SU-DHL-6 (cell line): ENCODE data around the gene NAPEPLD.
"Not testable (repeated sequence)": the region's sequence is repeated elsewhere in the genome, so short reads cannot be mapped to it uniquely, and the experiment has no call there.

Experiments
- H2AFZ ChIP-seq: fragments of 200-600 bp; sonication (generic); 2 replicates; pipeline ENCODE4 v1.6.1; 2014; ENCODE audit warnings: low read depth, mild to moderate bottlenecking, moderate library complexity, mixed read lengths, antibody characterized with exemption, low read length; ENCODE audit not compliant: severe bottlenecking
- H3F3A ChIP-seq: fragments of 200-600 bp; shearing (Covaris generic); 2 replicates; pipeline ENCODE4 v1.6.0; 2016; ENCODE audit warnings: antibody characterized with exemption, mild to moderate bottlenecking; ENCODE audit not compliant: insufficient read depth
- H3K27ac ChIP-seq: fragments of 200-600 bp; sonication (generic); 2 replicates; pipeline ENCODE4 v1.5.1; 2016; ENCODE audit warnings: low read depth, mild to moderate bottlenecking, low read length, moderate library complexity, mixed read lengths
- H3K27me3 ChIP-seq: fragments of 200-600 bp; sonication (generic), shearing (Covaris generic); 2 replicates; pipeline ENCODE4 v1.6.0; 2014; ENCODE audit warnings: mild to moderate bottlenecking, low read length
- H3K36me3 ChIP-seq: fragments of 200-600 bp; sonication (generic); 2 replicates; pipeline ENCODE4 v1.6.1; 2014; ENCODE audit warnings: mild to moderate bottlenecking, low read length, mixed read lengths
- H3K4me2 ChIP-seq: fragments of 300-600, 200-600 bp; shearing (Covaris generic), sonication (generic); 2 replicates; pipeline ENCODE4 v1.6.0; 2014; ENCODE audit warnings: low read length, low read depth, mild to moderate bottlenecking; ENCODE audit not compliant: poor library complexity, severe bottlenecking
- H3K4me3 ChIP-seq: fragments of 200-600 bp; sonication (generic); 2 replicates; pipeline ENCODE4 v1.5.1; 2014; ENCODE audit warnings: antibody characterized with exemption, low read length, mild to moderate bottlenecking, mixed read lengths; ENCODE audit not compliant: insufficient read depth, poor library complexity, severe bottlenecking
- H3K79me2 ChIP-seq: fragments of 200-600 bp; sonication (generic); 2 replicates; pipeline ENCODE4 v1.6.1; 2014; ENCODE audit warnings: mild to moderate bottlenecking, low read length, moderate library complexity; ENCODE audit not compliant: insufficient read depth
- H3K9ac ChIP-seq: fragments of 200-600 bp; sonication (generic); 2 replicates; pipeline ENCODE4 v1.7.0; 2014; ENCODE audit warnings: mild to moderate bottlenecking, low read length
- H3K9me2 ChIP-seq: fragments of 200-600 bp; sonication (generic); replicated peaks from 2 replicates; pipeline ENCODE4 v1.6.1; 2014; ENCODE audit warnings: low read length; ENCODE audit not compliant: insufficient read depth
- H3K9me3 ChIP-seq: fragments of 200-600 bp; sonication (generic); 2 replicates; pipeline ENCODE4 v1.6.1; 2014; ENCODE audit warnings: low read length, mixed read lengths; ENCODE audit not compliant: insufficient read depth
- H4K20me1 ChIP-seq: fragments of 200-600 bp; sonication (generic); 2 replicates; pipeline ENCODE4 v1.6.1; 2014; ENCODE audit warnings: low read depth, mild to moderate bottlenecking, antibody characterized with exemption, low read length, moderate library complexity, mixed read lengths
- EZH2phosphoT487 ChIP-seq: fragments of 200-600 bp; sonication (generic), shearing (Covaris generic); conservative IDR thresholded peaks from 2 replicates; pipeline ENCODE4 v1.6.1; 2018; ENCODE audit warnings: mild to moderate bottlenecking, antibody characterized with exemption, low read length, moderate library complexity, mixed read lengths
- TF ChIP-seq, protein P1 (sequence below): fragments of 200-600 bp; sonication (generic); IDR thresholded peaks from one replicate; pipeline ENCODE4 v1.5.1; 2017; ENCODE audit warnings: antibody characterized with exemption, mild to moderate bottlenecking, low read length, moderate library complexity; ENCODE audit not compliant: insufficient read depth, poor library complexity, severe bottlenecking

Gene NAPEPLD

DNA sequence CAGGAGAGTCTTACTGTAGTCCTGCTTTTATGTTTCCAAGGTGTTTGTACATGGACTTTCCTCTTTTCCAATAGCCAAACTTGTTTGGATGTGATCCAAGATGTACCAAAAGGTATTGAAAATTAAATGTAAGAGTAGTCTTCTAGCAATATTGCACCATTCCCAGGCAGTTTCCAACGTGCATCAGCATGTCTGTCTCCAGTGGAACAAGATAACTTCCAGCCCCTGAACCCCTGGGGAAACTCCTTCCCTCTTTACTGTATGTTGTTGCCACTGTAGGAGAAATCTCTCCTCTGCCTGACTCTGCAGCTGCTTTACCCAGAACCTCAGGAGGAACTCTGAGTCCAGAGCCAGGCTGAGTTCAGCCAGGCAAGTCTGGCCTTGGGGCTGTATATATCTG, 55.5 kb downstream of the NAPEPLD start:
- H3K9me3 ChIP-seq, result no peaks in the 10 kb centered on the region
- TF ChIP-seq, protein P1, sequence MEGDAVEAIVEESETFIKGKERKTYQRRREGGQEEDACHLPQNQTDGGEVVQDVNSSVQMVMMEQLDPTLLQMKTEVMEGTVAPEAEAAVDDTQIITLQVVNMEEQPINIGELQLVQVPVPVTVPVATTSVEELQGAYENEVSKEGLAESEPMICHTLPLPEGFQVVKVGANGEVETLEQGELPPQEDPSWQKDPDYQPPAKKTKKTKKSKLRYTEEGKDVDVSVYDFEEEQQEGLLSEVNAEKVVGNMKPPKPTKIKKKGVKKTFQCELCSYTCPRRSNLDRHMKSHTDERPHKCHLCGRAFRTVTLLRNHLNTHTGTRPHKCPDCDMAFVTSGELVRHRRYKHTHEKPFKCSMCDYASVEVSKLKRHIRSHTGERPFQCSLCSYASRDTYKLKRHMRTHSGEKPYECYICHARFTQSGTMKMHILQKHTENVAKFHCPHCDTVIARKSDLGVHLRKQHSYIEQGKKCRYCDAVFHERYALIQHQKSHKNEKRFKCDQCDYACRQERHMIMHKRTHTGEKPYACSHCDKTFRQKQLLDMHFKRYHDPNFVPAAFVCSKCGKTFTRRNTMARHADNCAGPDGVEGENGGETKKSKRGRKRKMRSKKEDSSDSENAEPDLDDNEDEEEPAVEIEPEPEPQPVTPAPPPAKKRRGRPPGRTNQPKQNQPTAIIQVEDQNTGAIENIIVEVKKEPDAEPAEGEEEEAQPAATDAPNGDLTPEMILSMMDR, result no peak
- no peak for TF ChIP-seq EZH2phosphoT487
- H2AFZ ChIP-seq, result no peak overlapping the region
- H3K27me3 ChIP-seq, result no peaks in the 10 kb centered on the region
- H3K36me3 ChIP-seq, result peaks cover 4% of the 10 kb centered on the region; the same call in 1 of the 2 replicates
- H3K9me2 ChIP-seq, result no peaks in the 10 kb centered on the region
- H3K79me2 ChIP-seq, result no peaks in the 10 kb centered on the region
- no peaks in the 10 kb centered on the region for H3F3A ChIP-seq
- H4K20me1 ChIP-seq, result no peaks in the 10 kb centered on the region
- H3K9ac ChIP-seq, result no peak overlapping the region
- no peak overlapping the region for H3K4me3 ChIP-seq
- no peak overlapping the region for H3K27ac ChIP-seq
- no peak overlapping the region for H3K4me2 ChIP-seq

DNA sequence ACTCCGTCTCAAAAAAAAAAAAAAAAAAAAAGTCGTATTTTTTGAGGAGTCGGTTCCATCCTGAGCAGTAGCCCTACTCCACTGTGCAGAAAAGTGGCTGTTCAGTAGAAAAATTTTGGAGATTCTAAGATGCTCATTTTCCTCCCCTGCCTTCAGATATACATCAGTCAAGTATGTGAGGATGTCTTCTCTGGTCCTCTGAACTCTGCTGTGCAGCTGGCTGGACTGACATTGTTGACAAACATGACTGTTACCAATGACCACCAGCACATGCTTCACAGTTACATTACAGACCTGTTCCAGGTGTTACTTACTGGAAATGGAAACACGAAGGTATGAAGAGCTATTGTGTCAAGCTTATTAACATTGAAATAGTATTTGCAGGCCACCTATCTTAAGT, 56.6 kb downstream of the NAPEPLD start:
- H4K20me1 ChIP-seq, H3F3A ChIP-seq, H3K9ac ChIP-seq, H3K9me3 ChIP-seq, H3K9me2 ChIP-seq, H3K27me3 ChIP-seq, H3K4me3 ChIP-seq, H3K27ac ChIP-seq, H3K79me2 ChIP-seq, H3K4me2 ChIP-seq, H2AFZ ChIP-seq: not testable (repeated sequence)
- peaks cover 11% of the 10 kb centered on the region; the same call in 1 of the 2 replicates for H3K36me3 ChIP-seq

DNA sequence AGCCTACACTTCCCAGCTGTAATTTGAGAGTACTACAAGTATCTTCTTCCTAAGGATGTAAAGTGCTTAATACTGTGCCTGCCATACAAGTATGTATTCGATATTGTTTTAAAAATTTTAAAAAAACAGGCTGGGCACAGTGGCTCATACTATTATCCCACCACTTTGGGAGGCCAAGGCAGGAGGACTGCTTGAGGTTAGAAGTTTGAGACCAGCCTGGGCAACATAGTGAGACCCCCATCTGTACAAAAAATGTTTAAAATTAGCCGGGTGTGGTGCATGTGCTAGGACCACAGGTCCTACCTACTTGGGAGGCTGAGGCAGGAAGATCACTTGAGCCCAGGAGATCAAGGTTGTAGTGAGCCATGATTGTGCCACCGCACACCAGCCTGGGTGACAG, 65.7 kb downstream of the NAPEPLD start:
- H3K79me2 ChIP-seq, result 0 out of 2 replicates have a peak, but pooled peaks cover 4% of the 10 kb centered on the region
- 0 out of 2 replicates have a peak, but pooled peaks cover 11% of the 10 kb centered on the region for H3F3A ChIP-seq
- H4K20me1 ChIP-seq, result no peaks in the 10 kb centered on the region
- no peaks in the 10 kb centered on the region for H3K9me3 ChIP-seq
- H3K27ac ChIP-seq, result no peak overlapping the region
- H3K4me2 ChIP-seq, result no peak overlapping the region
- H3K27me3 ChIP-seq, result no peaks in the 10 kb centered on the region
- H3K9me2 ChIP-seq, result no peaks in the 10 kb centered on the region
- no peak overlapping the region for H2AFZ ChIP-seq
- TF ChIP-seq, protein P1, result no peak
- no peak for TF ChIP-seq EZH2phosphoT487
- no peak overlapping the region for H3K4me3 ChIP-seq
- H3K36me3 ChIP-seq, result peaks cover 16% of the 10 kb centered on the region
- no peak overlapping the region for H3K9ac ChIP-seq

DNA sequence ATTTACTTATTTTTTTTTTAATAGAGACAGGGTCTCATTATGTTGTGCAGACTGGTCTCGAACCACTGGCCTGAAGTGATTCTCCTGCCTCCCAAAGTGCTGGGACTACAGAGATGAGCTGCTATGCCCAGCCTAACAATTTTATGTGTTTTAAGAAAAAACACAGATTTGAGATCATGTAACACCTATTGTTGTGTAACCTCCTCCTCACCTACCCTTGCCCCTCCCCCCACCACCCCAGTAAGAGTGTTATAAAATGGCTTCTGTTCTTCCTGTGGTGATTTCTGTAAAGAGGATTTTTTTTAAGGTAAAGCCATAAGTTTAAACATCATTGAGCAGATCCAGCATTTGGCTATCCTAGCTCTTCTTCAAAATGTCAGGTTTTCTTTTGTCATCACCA, 66.4 kb downstream of the NAPEPLD start:
- H3K79me2 ChIP-seq, result peaks cover 4% of the 10 kb centered on the region; the same call in 1 of the 2 replicates
- no peak for TF ChIP-seq EZH2phosphoT487
- TF ChIP-seq, protein P1, result no peak
- H3K9me3 ChIP-seq, result no peaks in the 10 kb centered on the region
- H3K27me3 ChIP-seq, result no peaks in the 10 kb centered on the region
- peaks cover 9% of the 10 kb centered on the region; the same call in 1 of the 2 replicates for H3K36me3 ChIP-seq
- H4K20me1 ChIP-seq, result no peaks in the 10 kb centered on the region
- no peak overlapping the region for H2AFZ ChIP-seq
- H3K9ac ChIP-seq, result no peak overlapping the region
- H3K27ac ChIP-seq, result no peak overlapping the region
- H3F3A ChIP-seq, result 0 out of 2 replicates have a peak, but pooled peaks cover 11% of the 10 kb centered on the region
- no peaks in the 10 kb centered on the region for H3K9me2 ChIP-seq
- H3K4me3 ChIP-seq, result no peak overlapping the region
- H3K4me2 ChIP-seq, result no peak overlapping the region
